ENCODE data around the gene PIK3C3.
A peak's percentile ranks its signal among the peaks of the same experiment; 100 is the strongest.

PIK3C3 gene

GRCh38 chr18:41972067-41972925 is 17.3 kb downstream of the PIK3C3 start:
- TF ChIP-seq, protein P1, sequence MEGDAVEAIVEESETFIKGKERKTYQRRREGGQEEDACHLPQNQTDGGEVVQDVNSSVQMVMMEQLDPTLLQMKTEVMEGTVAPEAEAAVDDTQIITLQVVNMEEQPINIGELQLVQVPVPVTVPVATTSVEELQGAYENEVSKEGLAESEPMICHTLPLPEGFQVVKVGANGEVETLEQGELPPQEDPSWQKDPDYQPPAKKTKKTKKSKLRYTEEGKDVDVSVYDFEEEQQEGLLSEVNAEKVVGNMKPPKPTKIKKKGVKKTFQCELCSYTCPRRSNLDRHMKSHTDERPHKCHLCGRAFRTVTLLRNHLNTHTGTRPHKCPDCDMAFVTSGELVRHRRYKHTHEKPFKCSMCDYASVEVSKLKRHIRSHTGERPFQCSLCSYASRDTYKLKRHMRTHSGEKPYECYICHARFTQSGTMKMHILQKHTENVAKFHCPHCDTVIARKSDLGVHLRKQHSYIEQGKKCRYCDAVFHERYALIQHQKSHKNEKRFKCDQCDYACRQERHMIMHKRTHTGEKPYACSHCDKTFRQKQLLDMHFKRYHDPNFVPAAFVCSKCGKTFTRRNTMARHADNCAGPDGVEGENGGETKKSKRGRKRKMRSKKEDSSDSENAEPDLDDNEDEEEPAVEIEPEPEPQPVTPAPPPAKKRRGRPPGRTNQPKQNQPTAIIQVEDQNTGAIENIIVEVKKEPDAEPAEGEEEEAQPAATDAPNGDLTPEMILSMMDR (IDR thresholded peaks at IDR 0.05; ENCODE audit: low read depth, low read length, missing control alignments), result no peak
- peak; percentile 33 for DNase-seq (ENCODE audit: low read depth)
- H3K4me3 ChIP-seq (ENCODE audit: low read depth, low read length), result no peak overlapping the region
- in situ Hi-C loops (cut with HindIII; ENCODE audit: low sequenced_read_pairs), result no loop called here

DNA sequence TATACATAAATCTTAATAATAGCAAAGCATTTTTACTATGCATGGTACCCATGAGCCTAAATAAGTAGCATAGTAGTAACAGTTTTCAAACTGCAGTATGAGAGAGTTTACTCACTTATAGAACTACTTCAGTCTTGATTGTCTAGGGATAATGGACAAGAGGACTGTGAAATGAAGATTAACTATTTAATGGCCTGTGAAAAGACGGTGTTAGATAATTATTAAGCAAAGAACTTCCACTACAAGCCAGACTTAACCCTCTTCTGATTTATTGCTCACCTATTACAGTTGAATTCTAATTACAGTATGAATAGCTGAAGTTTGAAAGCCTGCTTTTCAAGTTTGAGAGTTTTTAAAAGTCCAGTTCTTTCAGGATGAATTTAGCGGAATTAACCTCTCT is 18.9 kb downstream of the PIK3C3 start:
- H3K4me3 ChIP-seq (ENCODE audit: low read depth, low read length), result no peak overlapping the region
- no peak for DNase-seq (ENCODE audit: low read depth)
- in situ Hi-C loops (cut with HindIII; ENCODE audit: low sequenced_read_pairs), result no loop called here
- TF ChIP-seq, protein P1 (IDR thresholded peaks at IDR 0.05; ENCODE audit: low read depth, low read length, missing control alignments), result no peak

DNA sequence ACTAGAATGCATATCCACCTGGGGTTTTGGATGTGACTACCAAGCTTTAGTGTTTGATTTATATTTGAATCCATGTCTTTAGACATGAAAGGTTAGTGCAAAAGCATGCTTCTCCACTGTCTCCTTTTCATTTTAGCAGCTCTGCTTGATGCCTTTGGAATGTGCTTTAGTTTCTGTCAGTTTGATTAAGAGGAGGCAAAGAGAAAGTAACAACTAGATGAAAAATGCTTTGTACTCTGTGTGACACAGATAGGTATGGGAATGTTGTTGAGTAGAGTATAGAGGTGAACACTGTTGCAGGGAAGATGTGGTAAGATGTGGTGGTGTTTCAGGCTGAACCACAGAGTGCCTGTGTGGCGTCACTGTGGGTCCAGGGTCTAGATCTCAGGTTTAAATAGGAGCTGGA is 19.8 kb downstream of the PIK3C3 start:
- TF ChIP-seq, protein P1 (IDR thresholded peaks at IDR 0.05; ENCODE audit: low read depth, low read length, missing control alignments), result no peak
- in situ Hi-C loops (cut with HindIII; ENCODE audit: low sequenced_read_pairs), result no loop called here
- DNase-seq (ENCODE audit: low read depth), result no peak
- no peak overlapping the region for H3K4me3 ChIP-seq (ENCODE audit: low read depth, low read length)

DNA sequence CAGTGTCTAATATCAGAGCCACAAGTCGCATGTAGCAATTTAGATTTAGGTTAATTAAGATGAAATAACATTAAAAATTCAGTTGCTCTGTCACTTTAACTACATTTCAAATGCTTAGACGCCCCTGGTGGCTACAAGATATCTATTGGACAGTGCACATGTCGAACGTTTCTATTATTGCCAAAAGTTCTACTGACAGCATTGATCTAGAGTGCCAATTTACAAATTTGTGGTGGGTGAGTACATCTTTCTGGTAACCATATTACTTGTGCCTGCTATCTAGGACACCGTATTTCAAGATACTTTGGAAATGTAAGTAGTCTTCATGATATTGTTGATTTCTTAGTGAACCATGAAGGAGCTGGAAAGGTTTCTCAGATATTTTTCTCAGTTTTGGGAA is 20.2 kb downstream of the PIK3C3 start:
- TF ChIP-seq, protein P1 (IDR thresholded peaks at IDR 0.05; ENCODE audit: low read depth, low read length, missing control alignments), result no peak
- no peak for DNase-seq (ENCODE audit: low read depth)
- no peak overlapping the region for H3K4me3 ChIP-seq (ENCODE audit: low read depth, low read length)
- in situ Hi-C loops (cut with HindIII; ENCODE audit: low sequenced_read_pairs), result no loop called here

DNA sequence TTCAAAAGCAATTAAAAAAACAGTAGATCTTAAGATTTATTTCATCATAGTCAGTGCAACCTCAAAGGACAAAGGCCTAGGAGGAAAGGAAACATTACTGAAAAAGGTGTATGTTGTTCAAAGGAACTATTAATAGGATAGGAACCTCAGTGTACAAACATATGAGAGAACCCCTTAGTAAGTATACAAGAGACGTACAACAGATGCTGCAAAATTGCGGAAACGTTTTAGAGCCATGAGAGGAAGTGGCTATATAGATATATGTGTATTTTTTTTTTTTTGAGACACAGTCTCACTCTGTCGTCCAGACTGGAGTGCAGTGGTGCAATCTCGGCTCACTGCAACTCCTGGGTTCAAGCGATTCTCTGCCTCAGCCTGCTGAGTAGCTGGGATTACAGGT is 22.2 kb downstream of the PIK3C3 start:
- TF ChIP-seq, protein P1 (IDR thresholded peaks at IDR 0.05; ENCODE audit: low read depth, low read length, missing control alignments), result no peak
- DNase-seq (ENCODE audit: low read depth), result no peak
- in situ Hi-C loops (cut with HindIII; ENCODE audit: low sequenced_read_pairs), result no loop called here
- no peak overlapping the region for H3K4me3 ChIP-seq (ENCODE audit: low read depth, low read length)

GRCh38 chr18:41982942-41983660 is 28.1 kb downstream of the PIK3C3 start:
- H3K4me3 ChIP-seq (ENCODE audit: low read depth, low read length), result no peak overlapping the region
- TF ChIP-seq, protein P1 (IDR thresholded peaks at IDR 0.05; ENCODE audit: low read depth, low read length, missing control alignments), result no peak
- in situ Hi-C loops (cut with HindIII; ENCODE audit: low sequenced_read_pairs), result no loop called here
- DNase-seq (ENCODE audit: low read depth), result no peak

Data from astrocyte of the cerebellum (primary cell).